ENCODE data around the gene GOLGA3.
"Not testable (repeated sequence)": the region's sequence is repeated elsewhere in the genome, so short reads cannot be mapped to it uniquely, and the experiment has no call there.

GOLGA3 gene

GRCh38 chr12:132851465-132851864 lies 22.8 kb upstream of the GOLGA3 start:
- Histone ChIP-seq H3K36me3 (ENCODE audit: low read depth) (peaks cover 51% of the 10 kb centered on the region), H3K4me3 (ENCODE audit: severe bottlenecking) (no peak overlapping the region), H3K4me1 (ENCODE audit: insufficient read depth, poor library complexity, severe bottlenecking) (no peaks in the 10 kb centered on the region), H3K27ac (ENCODE audit: poor library complexity, severe bottlenecking) (no peak overlapping the region), H3K27me3 (ENCODE audit: insufficient read depth, poor library complexity, severe bottlenecking) (no peaks in the 10 kb centered on the region), H3K9me3 (ENCODE audit: severe bottlenecking) (no peaks in the 10 kb centered on the region)
- no peak for TF ChIP-seq CTCF (IDR thresholded peaks at IDR 0.05; ENCODE audit: poor library complexity, severe bottlenecking)
- ATAC-seq (ENCODE audit: low read depth) (no peak), DNase-seq (ENCODE audit: low spot score) (no peak)

- no peak for TF ChIP-seq CTCF (IDR thresholded peaks at IDR 0.05; ENCODE audit: poor library complexity, severe bottlenecking)
- no peaks in the 10 kb centered on the region for H3K4me1 ChIP-seq (ENCODE audit: insufficient read depth, poor library complexity, severe bottlenecking)
- DNase-seq (ENCODE audit: low spot score) (no peak), ATAC-seq (ENCODE audit: low read depth) (no peak)
- H3K4me3 ChIP-seq (ENCODE audit: severe bottlenecking), result no peak overlapping the region
- no peaks in the 10 kb centered on the region for H3K27me3 ChIP-seq (ENCODE audit: insufficient read depth, poor library complexity, severe bottlenecking)
- H3K36me3 ChIP-seq (ENCODE audit: low read depth), result peaks cover 45% of the 10 kb centered on the region
- no peak overlapping the region for H3K27ac ChIP-seq (ENCODE audit: poor library complexity, severe bottlenecking)
- no peaks in the 10 kb centered on the region for H3K9me3 ChIP-seq (ENCODE audit: severe bottlenecking)
These were observed 21.6 kb upstream of the GOLGA3 start for GRCh38 chr12:132850291-132850690.

- H3K27ac ChIP-seq (ENCODE audit: poor library complexity, severe bottlenecking), result no peak overlapping the region
- DNase-seq (ENCODE audit: low spot score) (no peak), ATAC-seq (ENCODE audit: low read depth) (no peak)
- no peak overlapping the region for H3K4me3 ChIP-seq (ENCODE audit: severe bottlenecking)
- H3K9me3 ChIP-seq (ENCODE audit: severe bottlenecking), result no peaks in the 10 kb centered on the region
- no peak for TF ChIP-seq CTCF (IDR thresholded peaks at IDR 0.05; ENCODE audit: poor library complexity, severe bottlenecking)
- H3K4me1 ChIP-seq (ENCODE audit: insufficient read depth, poor library complexity, severe bottlenecking), result no peaks in the 10 kb centered on the region
- H3K27me3 ChIP-seq (ENCODE audit: insufficient read depth, poor library complexity, severe bottlenecking), result no peaks in the 10 kb centered on the region
- H3K36me3 ChIP-seq (ENCODE audit: low read depth), result peaks cover 39% of the 10 kb centered on the region
These were observed 19.9 kb upstream of the GOLGA3 start for GRCh38 chr12:132848521-132848920.

GRCh38 chr12:132847363-132848356 lies 19.0 kb upstream of the GOLGA3 start:
- TF ChIP-seq CTCF (IDR thresholded peaks at IDR 0.05; ENCODE audit: poor library complexity, severe bottlenecking), result no peak
- no peaks in the 10 kb centered on the region for H3K9me3 ChIP-seq (ENCODE audit: severe bottlenecking)
- no peaks in the 10 kb centered on the region for H3K27me3 ChIP-seq (ENCODE audit: insufficient read depth, poor library complexity, severe bottlenecking)
- DNase-seq (ENCODE audit: low spot score) (no peak), ATAC-seq (ENCODE audit: low read depth) (no peak)
- H3K27ac ChIP-seq (ENCODE audit: poor library complexity, severe bottlenecking), result no peak overlapping the region
- no peaks in the 10 kb centered on the region for H3K4me1 ChIP-seq (ENCODE audit: insufficient read depth, poor library complexity, severe bottlenecking)
- no peak overlapping the region for H3K4me3 ChIP-seq (ENCODE audit: severe bottlenecking)
- H3K36me3 ChIP-seq (ENCODE audit: low read depth), result peaks cover 32% of the 10 kb centered on the region

- not testable (repeated sequence) for H3K4me1 ChIP-seq (ENCODE audit: insufficient read depth, poor library complexity, severe bottlenecking); H3K4me3 ChIP-seq (ENCODE audit: severe bottlenecking); ATAC-seq (ENCODE audit: low read depth); DNase-seq (ENCODE audit: low spot score); H3K27me3 ChIP-seq (ENCODE audit: insufficient read depth, poor library complexity, severe bottlenecking); H3K9me3 ChIP-seq (ENCODE audit: severe bottlenecking); H3K27ac ChIP-seq (ENCODE audit: poor library complexity, severe bottlenecking)
- peaks cover 25% of the 10 kb centered on the region for H3K36me3 ChIP-seq (ENCODE audit: low read depth)
These were observed 16.0 kb upstream of the GOLGA3 start for GRCh38 chr12:132844681-132845080.

Measured in RWPE2 (cell line).